ENCODE results near the gene CEP128.

DNA sequence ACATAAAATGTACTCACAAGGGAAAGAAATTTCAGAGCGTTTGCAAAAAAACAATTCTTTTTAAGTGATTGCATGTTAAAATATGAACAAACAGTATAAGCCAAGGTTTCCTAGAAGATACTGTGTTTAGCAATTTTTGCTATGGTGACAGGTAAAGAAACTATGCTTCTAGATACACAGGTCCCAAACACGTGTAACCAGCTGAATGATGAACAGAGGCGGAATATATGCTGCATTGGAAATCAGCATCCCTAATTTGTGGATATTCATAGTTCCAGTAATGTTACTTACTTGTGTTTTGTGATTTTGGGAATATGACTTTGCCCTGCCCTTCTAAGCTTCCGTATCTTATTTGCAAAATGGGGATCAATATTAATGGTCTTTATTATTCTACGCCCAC, 403.9 kb downstream of the CEP128 start:
- TF ChIP-seq ZNF140 (tag by site-specific recombination; IDR thresholded peaks at IDR 0.05) (no peak), GLI2 (tag by site-specific recombination; IDR thresholded peaks at IDR 0.05; ENCODE audit: borderline replicate concordance, low read depth) (no peak)

Data from HEK293 (cell line).